ENCODE data around the gene TMEM225B. TPM values are rescaled to one million over a fixed set of nuclear protein-coding genes. Genes with fewer than 3 reads are reported as not detected.

TMEM225B gene
- total and polyA plus RNA-seq, 2 donors (not counting 1 experiment from before 2014, with no cell fraction given): 0.86 to 0.95 TPM

DNA sequence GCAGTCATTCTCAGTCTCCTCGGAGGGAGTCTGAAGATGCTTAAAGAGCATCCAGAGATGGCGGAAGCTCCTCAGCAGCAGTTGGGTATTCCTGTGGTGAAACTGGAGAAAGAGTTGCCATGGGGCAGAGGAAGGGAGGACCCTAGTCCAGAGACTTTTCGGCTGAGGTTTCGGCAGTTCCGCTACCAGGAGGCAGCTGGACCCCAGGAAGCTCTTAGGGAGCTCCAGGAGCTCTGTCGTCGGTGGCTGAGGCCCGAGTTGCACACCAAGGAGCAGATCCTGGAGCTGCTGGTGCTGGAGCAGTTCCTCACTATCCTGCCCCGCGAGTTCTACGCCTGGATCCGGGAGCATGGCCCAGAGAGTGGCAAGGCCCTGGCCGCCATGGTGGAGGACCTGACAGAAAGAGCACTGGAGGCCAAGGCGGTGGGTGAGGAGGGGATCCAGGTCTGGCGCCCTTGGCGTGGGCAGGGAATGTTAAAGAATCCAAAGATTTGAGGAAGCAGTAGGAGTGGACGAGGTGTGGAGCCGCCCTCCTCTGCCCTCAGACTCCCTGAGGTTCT is 21.6 kb downstream of the TMEM225B start:
- H3K4me1 Mint-ChIP-seq: peaks cover 28% of the 10 kb centered on the region
- WGBS (ENCODE audit: insufficient coverage): 98% methylated on average over 16 of the region's 18 CpGs

DNA sequence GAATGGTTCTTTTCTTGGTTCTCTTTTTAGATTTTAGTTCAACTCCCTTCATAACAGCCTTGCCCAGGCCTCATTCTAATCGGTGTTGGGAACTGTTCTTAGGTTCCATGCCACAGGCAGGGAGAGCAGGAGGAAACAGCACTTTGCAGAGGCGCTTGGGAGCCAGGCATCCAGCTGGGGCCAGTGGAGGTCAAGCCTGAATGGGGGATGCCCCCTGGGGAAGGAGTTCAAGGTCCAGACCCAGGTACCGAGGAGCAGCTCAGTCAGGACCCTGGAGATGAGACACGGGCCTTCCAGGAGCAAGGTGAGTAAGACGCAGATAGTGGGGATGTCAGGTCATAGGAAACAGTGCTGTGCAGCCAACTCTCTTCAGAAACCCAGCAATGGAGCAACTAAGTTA is 23.2 kb downstream of the TMEM225B start:
- Mint-ChIP-seq H3K27ac (no peak overlapping the region), H3K4me1 (peaks cover 26% of the 10 kb centered on the region), H3K27me3 (no peaks in the 10 kb centered on the region), H3K4me3 (no peak overlapping the region), H3K9me3 (ENCODE audit: insufficient read depth) (no peaks in the 10 kb centered on the region)
- Histone ChIP-seq H3K27me3 (replicated peaks in 1 of 4; ENCODE audit: control extremely low read depth in 1 of 4, control insufficient read depth in 3 of 4, insufficient read depth in 4 of 4, low read length in 3 of 4) (no peaks in the 10 kb centered on the region), H3K9ac (ENCODE audit: low read length) (no peak overlapping the region), H3K36me3 (replicated peaks in 1 of 2; ENCODE audit: control extremely low read depth in 1 of 2, control insufficient read depth in 1 of 2, extremely low read depth in 1 of 2, insufficient read depth in 2 of 2, low read length in 1 of 2) (peaks cover 2 to 72% of the 10 kb centered on the region in 2 experiments), H3K9me3 (ENCODE audit: control extremely low read depth in 1 of 3, control insufficient read depth in 2 of 3, insufficient read depth in 1 of 3, low read length in 2 of 3) (no peaks in the 10 kb centered on the region), H3K79me2 (ENCODE audit: control insufficient read depth, insufficient read depth, low read length) (peaks cover 61% of the 10 kb centered on the region), H3K4me2 (replicated peaks; ENCODE audit: low read depth, low read length, poor library complexity, severe bottlenecking) (no peak overlapping the region), H2AFZ (ENCODE audit: insufficient read depth, low read depth, low read length, poor library complexity, severe bottlenecking) (no peak overlapping the region), H3K27ac (ENCODE audit: low read length in 2 of 2) (no peak overlapping the region), H3K4me3 (ENCODE audit: control extremely low read depth in 1 of 5, extremely low read depth in 1 of 5, insufficient read depth in 1 of 5, low read depth in 2 of 5, low read length in 4 of 5) (no peak overlapping the region), H4K20me1 (ENCODE audit: control insufficient read depth, insufficient read depth, low read length, poor library complexity, severe bottlenecking) (peaks cover 34% of the 10 kb centered on the region), H3K4me1 (ENCODE audit: control insufficient read depth in 2 of 2, insufficient read depth in 2 of 2, low read length in 2 of 2) (peaks cover 12 to 14% of the 10 kb centered on the region in 2 donors)
- ChIA-PET CTCF (no interaction called here), POLR2A (interaction anchor here (0.6 kb wide), 1 partner anchor 76 kb away, joined by 7 read pairs; no protein-coding TSS in a partner anchor)
- ATAC-seq (ENCODE audit: low read depth) (no peak), DNase-seq (no peak)
- 99% methylated on average over 4 of the region's 5 CpGs for WGBS (ENCODE audit: insufficient coverage)
- intact Hi-C loops (cut with micrococcal nuclease): no loop called here
- TF ChIP-seq, protein P1, sequence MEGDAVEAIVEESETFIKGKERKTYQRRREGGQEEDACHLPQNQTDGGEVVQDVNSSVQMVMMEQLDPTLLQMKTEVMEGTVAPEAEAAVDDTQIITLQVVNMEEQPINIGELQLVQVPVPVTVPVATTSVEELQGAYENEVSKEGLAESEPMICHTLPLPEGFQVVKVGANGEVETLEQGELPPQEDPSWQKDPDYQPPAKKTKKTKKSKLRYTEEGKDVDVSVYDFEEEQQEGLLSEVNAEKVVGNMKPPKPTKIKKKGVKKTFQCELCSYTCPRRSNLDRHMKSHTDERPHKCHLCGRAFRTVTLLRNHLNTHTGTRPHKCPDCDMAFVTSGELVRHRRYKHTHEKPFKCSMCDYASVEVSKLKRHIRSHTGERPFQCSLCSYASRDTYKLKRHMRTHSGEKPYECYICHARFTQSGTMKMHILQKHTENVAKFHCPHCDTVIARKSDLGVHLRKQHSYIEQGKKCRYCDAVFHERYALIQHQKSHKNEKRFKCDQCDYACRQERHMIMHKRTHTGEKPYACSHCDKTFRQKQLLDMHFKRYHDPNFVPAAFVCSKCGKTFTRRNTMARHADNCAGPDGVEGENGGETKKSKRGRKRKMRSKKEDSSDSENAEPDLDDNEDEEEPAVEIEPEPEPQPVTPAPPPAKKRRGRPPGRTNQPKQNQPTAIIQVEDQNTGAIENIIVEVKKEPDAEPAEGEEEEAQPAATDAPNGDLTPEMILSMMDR (IDR thresholded peaks at IDR 0.05): no peak
- no peak for TF ChIP-seq EZH2 (IDR thresholded peaks at IDR 0.05; ENCODE audit: borderline replicate concordance, insufficient read depth, low read depth, low read length, poor library complexity, severe bottlenecking)

More for the DNA sequence above, 21.6 kb downstream of the TMEM225B start:
- no peak overlapping the region for H3K4me3 ChIP-seq (ENCODE audit: control extremely low read depth in 1 of 5, extremely low read depth in 1 of 5, insufficient read depth in 1 of 5, low read depth in 2 of 5, low read length in 4 of 5)
- no peaks in the 10 kb centered on the region for H3K27me3 Mint-ChIP-seq
- ATAC-seq (ENCODE audit: low read depth): no peak
- H3K27ac ChIP-seq (ENCODE audit: low read length in 2 of 2): no peak overlapping the region
- TF ChIP-seq, protein P1 (IDR thresholded peaks at IDR 0.05): no peak
- no peak for TF ChIP-seq EZH2 (IDR thresholded peaks at IDR 0.05; ENCODE audit: borderline replicate concordance, insufficient read depth, low read depth, low read length, poor library complexity, severe bottlenecking)
- peaks cover 2 to 57% of the 10 kb centered on the region in 2 experiments for H3K36me3 ChIP-seq (replicated peaks in 1 of 2; ENCODE audit: control extremely low read depth in 1 of 2, control insufficient read depth in 1 of 2, extremely low read depth in 1 of 2, insufficient read depth in 2 of 2, low read length in 1 of 2)
- no peaks in the 10 kb centered on the region for H3K27me3 ChIP-seq (replicated peaks in 1 of 4; ENCODE audit: control extremely low read depth in 1 of 4, control insufficient read depth in 3 of 4, insufficient read depth in 4 of 4, low read length in 3 of 4)
- ChIA-PET POLR2A (no interaction called here), CTCF (no interaction called here)
- peaks cover 25% of the 10 kb centered on the region for H4K20me1 ChIP-seq (ENCODE audit: control insufficient read depth, insufficient read depth, low read length, poor library complexity, severe bottlenecking)
- DNase-seq: no peak
- H3K4me2 ChIP-seq (replicated peaks; ENCODE audit: low read depth, low read length, poor library complexity, severe bottlenecking): no peak overlapping the region
- intact Hi-C loops (cut with micrococcal nuclease): loop anchor here (5.0 kb wide), 1 partner anchor 292 kb away; the partner anchor contains the start of gene ARPC1A
- no peaks in the 10 kb centered on the region for H3K9me3 Mint-ChIP-seq (ENCODE audit: insufficient read depth)
- no peak overlapping the region for H3K9ac ChIP-seq (ENCODE audit: low read length)
- no peaks in the 10 kb centered on the region for H3K9me3 ChIP-seq (ENCODE audit: control extremely low read depth in 1 of 3, control insufficient read depth in 2 of 3, insufficient read depth in 1 of 3, low read length in 2 of 3)
- H3K79me2 ChIP-seq (ENCODE audit: control insufficient read depth, insufficient read depth, low read length): peaks cover 57% of the 10 kb centered on the region
- no peak overlapping the region for H3K4me3 Mint-ChIP-seq
- peaks cover 17 to 18% of the 10 kb centered on the region in 2 donors for H3K4me1 ChIP-seq (ENCODE audit: control insufficient read depth in 2 of 2, insufficient read depth in 2 of 2, low read length in 2 of 2)
- no peak overlapping the region for H2AFZ ChIP-seq (ENCODE audit: insufficient read depth, low read depth, low read length, poor library complexity, severe bottlenecking)
- no peak overlapping the region for H3K27ac Mint-ChIP-seq

Data from B cell (primary cell).